ENCODE measurements around the gene CST6.

Gene CST6

DNA sequence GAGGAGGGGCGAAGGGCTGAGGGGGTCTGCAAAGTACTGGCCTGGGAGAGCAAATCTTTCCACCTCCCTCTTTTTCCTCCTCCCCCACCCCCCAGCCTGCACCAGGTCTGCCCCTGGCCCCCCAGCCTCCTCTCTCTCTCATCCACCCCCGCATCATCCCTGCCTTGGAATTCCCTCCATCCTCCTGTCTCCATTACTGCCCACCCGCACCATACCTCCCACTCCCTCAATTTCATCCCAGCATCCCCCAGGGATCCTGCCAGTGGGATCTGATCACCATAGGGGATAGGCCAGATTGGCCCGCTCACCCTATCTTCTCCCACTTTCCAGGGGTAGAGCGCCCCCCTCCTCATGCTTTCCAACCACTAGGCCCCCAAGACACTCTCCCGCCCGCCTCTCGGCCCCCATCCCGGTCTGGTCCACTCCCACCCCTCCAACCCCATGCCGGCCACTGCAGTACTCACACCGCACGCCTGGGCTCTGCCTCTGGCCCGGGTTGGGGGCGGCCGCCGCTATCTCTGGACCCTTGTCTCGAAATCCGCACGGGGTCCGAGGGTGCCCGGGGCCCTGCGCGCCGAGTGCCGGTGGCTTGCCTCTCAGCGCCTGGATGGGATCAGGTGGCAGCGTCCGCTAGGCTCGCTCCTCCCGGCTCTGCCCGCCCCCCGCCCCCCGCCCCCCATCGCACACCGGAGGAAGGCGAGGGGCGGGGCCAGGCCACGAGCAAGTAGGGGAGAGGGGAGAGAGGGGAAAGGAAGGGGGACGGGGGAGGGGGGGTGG lies 36.9 kb downstream of the CST6 start, which contains the start of gene GAL3ST3:
TSS of gene GAL3ST3 (minus strand) at position 615 of the 777 bp plus-strand sequence. CDS start 3,746 bp downstream, outside the sequence.
- Histone ChIP-seq H2AFZ (ENCODE audit: low read length, unreplicated experiment) (no peak within 1 kb of the TSS), H3K36me3 (ENCODE audit: insufficient read depth, low read length) (no peaks in the 10 kb centered on the region), H3K27ac (ENCODE audit: low read depth, low read length) (no peak within 1 kb of the TSS), H3K27me3 (ENCODE audit: insufficient read depth, low read length) (no peaks in the 10 kb centered on the region), H3K4me1 (ENCODE audit: control insufficient read depth, insufficient read depth, low read length, unreplicated experiment) (peaks cover 18% of the 10 kb centered on the region), H3K4me3 (ENCODE audit: low read depth, low read length) (no peak within 1 kb of the TSS), H3K79me2 (ENCODE audit: control insufficient read depth, insufficient read depth, low read length, unreplicated experiment) (peaks cover 16% of the 10 kb centered on the region)

DNA sequence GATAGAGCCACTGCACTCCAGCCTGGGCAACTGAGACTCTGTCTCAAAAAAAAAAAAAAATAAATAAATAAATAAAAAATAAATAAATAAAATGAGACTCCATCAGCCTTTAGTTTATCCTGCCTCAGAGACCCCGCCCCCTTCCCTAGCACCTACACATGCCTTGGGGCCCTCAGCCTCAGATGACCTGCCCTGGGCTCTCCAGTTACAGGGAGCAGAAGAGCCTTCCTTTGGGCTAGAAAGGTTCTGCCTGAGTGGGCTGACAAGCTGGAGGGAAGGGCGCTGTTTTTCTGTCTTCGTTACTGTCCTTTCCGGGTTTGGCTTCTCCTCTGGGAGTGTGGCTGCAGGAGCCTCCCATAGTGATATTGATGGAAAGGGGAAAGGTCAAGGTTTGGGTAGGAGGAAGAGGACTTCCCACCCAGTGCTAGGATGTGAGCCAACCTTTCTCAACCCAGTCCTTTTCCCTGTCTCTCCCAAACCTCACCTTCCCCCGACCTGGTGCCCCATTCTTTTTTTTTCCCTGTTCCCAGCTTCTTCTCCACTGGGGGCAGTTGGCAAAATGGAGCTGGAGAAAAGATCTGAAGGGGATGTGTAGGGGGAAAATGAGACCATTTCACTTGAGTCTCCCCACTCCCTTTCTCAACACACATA lies 38.9 kb downstream of the CST6 start:
- Histone ChIP-seq H2AFZ (ENCODE audit: low read length, unreplicated experiment) (no peak overlapping the region), H3K36me3 (ENCODE audit: insufficient read depth, low read length) (peaks cover 7% of the 10 kb centered on the region), H3K4me1 (ENCODE audit: control insufficient read depth, insufficient read depth, low read length, unreplicated experiment) (peaks cover 21% of the 10 kb centered on the region), H3K27ac (ENCODE audit: low read depth, low read length) (peak overlapping the region; percentile 76), H3K27me3 (ENCODE audit: insufficient read depth, low read length) (no peaks in the 10 kb centered on the region), H3K79me2 (ENCODE audit: control insufficient read depth, insufficient read depth, low read length, unreplicated experiment) (peaks cover 33% of the 10 kb centered on the region), H3K4me3 (ENCODE audit: low read depth, low read length) (peak overlapping the region; percentile 93)

DNA sequence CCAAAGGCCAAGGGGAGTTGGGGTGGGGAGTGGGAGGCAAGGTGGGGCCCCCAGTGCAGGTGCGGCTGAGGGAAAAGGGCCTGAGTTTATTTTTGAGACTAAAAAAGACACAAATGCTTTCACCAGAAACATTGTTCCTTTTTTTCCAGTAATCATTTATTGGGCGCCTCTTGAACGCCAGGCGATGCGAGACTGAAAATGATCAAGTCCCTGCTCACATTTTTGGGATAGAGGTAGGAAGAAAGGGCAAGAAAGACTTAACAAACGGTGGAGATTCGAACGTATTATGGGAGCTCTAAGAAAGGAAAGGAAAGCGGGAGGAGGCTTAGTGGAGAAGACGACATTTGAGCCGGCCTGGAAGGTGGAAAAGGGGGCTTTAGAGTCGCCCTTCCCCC lies 39.6 kb downstream of the CST6 start:
- Histone ChIP-seq H3K27ac (ENCODE audit: low read depth, low read length) (peak overlapping the region; percentile 76), H3K36me3 (ENCODE audit: insufficient read depth, low read length) (peaks cover 10% of the 10 kb centered on the region), H3K4me3 (ENCODE audit: low read depth, low read length) (peak overlapping the region; percentile 93), H3K79me2 (ENCODE audit: control insufficient read depth, insufficient read depth, low read length, unreplicated experiment) (peaks cover 37% of the 10 kb centered on the region), H3K4me1 (ENCODE audit: control insufficient read depth, insufficient read depth, low read length, unreplicated experiment) (peaks cover 21% of the 10 kb centered on the region), H3K27me3 (ENCODE audit: insufficient read depth, low read length) (no peaks in the 10 kb centered on the region), H2AFZ (ENCODE audit: low read length, unreplicated experiment) (peak overlapping the region; percentile 93)

DNA sequence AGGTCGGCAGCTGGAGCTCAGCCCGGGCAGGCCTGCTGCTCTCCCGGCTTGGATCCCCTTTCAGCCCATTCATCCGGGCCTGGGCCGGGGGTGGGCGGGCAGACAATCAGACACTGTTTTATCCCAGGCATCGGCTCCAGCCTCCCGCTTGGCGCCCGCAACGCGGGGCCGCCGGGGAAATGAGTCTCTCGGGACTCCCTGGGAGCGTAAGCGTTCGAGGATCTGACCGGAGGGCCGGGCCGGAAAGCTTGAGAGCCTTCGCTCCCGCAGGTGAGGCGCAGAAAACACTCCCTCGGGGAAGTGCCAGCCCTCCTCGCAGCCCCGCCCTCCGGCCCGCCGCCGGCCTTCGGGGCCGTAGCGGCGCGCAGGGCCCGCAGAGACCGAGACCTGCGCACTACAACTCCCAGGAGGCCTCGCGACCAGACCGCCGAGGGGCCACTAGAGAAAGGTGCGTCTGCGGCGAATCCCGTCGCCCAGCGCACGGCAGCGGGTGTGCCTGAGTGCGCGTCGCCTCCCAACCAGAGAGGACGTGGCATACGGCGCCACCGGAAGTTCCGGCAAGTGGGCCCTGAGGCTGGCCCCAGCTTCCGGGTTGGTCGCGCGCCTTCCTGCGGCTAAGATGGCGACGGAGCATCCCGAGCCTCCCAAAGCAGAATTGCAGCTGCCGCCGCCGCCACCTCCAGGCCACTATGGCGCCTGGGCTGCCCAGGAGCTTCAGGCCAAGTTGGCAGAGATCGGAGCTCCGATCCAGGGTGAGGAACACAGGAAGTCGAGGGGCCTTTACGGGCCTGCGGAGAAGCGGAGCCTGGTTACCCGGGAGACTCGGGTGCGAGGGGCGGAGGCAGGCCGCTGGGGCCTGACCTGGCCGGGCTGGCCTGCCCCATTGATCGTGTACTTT lies 40.2 kb downstream of the CST6 start, which contains the start of gene SF3B2:
TSS of gene SF3B2 (plus strand) at position 599 of the 898 bp plus-strand sequence. CDS start at position 620, 21 bp downstream.
- H2AFZ ChIP-seq (ENCODE audit: low read length, unreplicated experiment) = peak within 1 kb of the TSS; percentile 93
- H3K4me1 ChIP-seq (ENCODE audit: control insufficient read depth, insufficient read depth, low read length, unreplicated experiment) = peaks cover 21% of the 10 kb centered on the region
- H3K79me2 ChIP-seq (ENCODE audit: control insufficient read depth, insufficient read depth, low read length, unreplicated experiment) = peaks cover 41% of the 10 kb centered on the region
- H3K4me3 ChIP-seq (ENCODE audit: low read depth, low read length) = peak within 1 kb of the TSS; percentile 93
- H3K36me3 ChIP-seq (ENCODE audit: insufficient read depth, low read length) = peaks cover 15% of the 10 kb centered on the region
- no peaks in the 10 kb centered on the region for H3K27me3 ChIP-seq (ENCODE audit: insufficient read depth, low read length)
- H3K27ac ChIP-seq (ENCODE audit: low read depth, low read length) = peak within 1 kb of the TSS; percentile 76

DNA sequence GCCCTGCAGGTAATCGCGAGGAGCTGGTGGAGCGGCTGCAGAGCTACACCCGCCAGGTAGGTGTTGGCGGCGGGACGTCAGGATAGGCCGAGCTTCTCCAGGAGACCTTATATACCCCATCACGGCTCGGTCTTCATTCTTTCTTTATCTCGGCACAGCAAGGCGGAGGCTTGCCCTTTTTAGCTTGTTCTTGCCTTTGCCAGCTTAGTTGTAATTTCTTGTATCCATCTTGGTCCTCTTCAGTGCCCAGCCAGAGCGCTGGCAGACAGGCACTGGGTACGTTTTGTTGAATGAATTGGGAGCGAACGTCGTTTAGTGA lies 40.8 kb downstream of the CST6 start:
- peak overlapping the region; percentile 82 for H2AFZ ChIP-seq (ENCODE audit: low read length, unreplicated experiment)
- H3K4me3 ChIP-seq (ENCODE audit: low read depth, low read length) = peak overlapping the region; percentile 93

DNA sequence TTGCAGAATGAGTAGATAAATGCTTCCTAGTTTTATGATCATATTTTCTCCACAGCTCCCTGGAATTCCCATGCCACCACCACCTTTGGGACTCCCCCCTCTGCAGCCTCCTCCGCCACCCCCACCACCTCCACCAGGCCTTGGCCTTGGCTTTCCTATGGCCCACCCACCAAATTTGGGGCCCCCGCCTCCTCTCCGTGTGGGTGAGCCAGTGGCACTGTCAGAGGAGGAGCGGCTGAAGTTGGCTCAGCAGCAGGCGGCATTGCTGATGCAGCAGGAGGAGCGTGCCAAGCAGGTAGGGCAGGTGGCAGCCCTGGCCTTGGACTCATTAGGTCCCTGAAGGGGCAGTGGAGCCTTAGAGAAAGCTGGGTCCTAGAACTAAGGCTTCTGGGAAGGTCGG lies 43.2 kb downstream of the CST6 start:
- Histone ChIP-seq H3K4me1 (ENCODE audit: control insufficient read depth, insufficient read depth, low read length, unreplicated experiment) (peaks cover 21% of the 10 kb centered on the region), H3K79me2 (ENCODE audit: control insufficient read depth, insufficient read depth, low read length, unreplicated experiment) (peaks cover 47% of the 10 kb centered on the region), H3K4me3 (ENCODE audit: low read depth, low read length) (no peak overlapping the region), H2AFZ (ENCODE audit: low read length, unreplicated experiment) (no peak overlapping the region), H3K36me3 (ENCODE audit: insufficient read depth, low read length) (peaks cover 33% of the 10 kb centered on the region), H3K27ac (ENCODE audit: low read depth, low read length) (no peak overlapping the region), H3K27me3 (ENCODE audit: insufficient read depth, low read length) (no peaks in the 10 kb centered on the region)

More for the DNA sequence above, 40.8 kb downstream of the CST6 start:
- Histone ChIP-seq H3K79me2 (ENCODE audit: control insufficient read depth, insufficient read depth, low read length, unreplicated experiment) (peaks cover 43% of the 10 kb centered on the region), H3K36me3 (ENCODE audit: insufficient read depth, low read length) (peaks cover 20% of the 10 kb centered on the region), H3K27me3 (ENCODE audit: insufficient read depth, low read length) (no peaks in the 10 kb centered on the region), H3K27ac (ENCODE audit: low read depth, low read length) (peak overlapping the region; percentile 76), H3K4me1 (ENCODE audit: control insufficient read depth, insufficient read depth, low read length, unreplicated experiment) (peaks cover 21% of the 10 kb centered on the region)

DNA sequence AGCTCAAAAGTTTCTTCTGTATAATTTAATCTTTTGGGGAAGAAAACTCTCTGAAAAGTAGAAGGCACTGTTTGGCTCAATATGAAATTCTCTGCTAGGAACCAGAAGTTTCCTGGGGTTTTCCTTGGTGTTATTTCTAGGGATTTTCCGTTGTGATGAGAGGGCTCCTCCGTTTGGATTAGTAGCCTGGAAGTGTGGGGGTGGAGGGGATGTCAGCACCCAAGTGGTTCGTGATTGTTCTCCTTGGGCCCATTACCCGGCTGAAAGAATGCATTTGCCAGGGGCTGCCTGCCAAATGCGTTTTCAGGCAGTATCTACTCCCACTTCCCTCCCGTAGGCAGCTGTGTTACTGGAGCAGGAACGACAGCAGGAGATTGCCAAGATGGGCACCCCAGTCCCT lies 44.7 kb downstream of the CST6 start:
- H3K27ac ChIP-seq (ENCODE audit: low read depth, low read length) = no peak overlapping the region
- no peak overlapping the region for H2AFZ ChIP-seq (ENCODE audit: low read length, unreplicated experiment)
- no peak overlapping the region for H3K4me3 ChIP-seq (ENCODE audit: low read depth, low read length)
- H3K36me3 ChIP-seq (ENCODE audit: insufficient read depth, low read length) = peaks cover 33% of the 10 kb centered on the region
- peaks cover 47% of the 10 kb centered on the region for H3K79me2 ChIP-seq (ENCODE audit: control insufficient read depth, insufficient read depth, low read length, unreplicated experiment)
- no peaks in the 10 kb centered on the region for H3K27me3 ChIP-seq (ENCODE audit: insufficient read depth, low read length)
- H3K4me1 ChIP-seq (ENCODE audit: control insufficient read depth, insufficient read depth, low read length, unreplicated experiment) = peaks cover 11% of the 10 kb centered on the region

DNA sequence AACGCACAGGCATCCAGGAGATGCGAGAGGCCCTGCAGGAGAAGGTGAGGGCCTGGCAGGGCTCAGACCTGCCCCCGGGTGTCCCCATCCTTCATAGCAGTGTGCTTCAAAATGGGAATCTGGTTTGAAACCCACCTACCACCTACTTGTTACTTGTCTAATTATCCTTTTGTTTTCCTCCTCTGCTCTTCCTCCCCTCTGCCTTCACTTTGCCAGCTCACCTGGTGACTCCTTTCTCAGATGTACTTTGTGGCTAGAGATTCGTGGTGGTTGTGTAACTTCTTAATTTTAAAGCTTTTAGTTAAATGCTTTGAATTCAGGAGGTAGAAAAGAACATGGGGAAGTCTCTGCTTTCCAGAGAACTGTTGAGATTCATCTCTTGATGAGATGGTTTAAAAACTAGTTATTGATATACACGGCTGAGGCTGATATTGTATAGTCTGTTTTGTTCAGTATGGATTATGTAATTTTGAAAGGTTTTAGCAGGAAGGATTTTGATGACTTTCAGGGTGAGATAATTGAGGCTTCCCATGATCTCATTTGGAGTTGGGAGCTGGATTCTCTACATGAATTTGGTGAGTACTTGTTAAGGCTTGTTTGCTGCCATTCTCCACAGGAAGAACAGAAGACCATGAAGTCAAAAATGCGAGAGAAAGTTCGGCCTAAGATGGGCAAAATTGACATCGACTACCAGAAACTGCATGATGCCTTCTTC lies 48.3 kb downstream of the CST6 start:
- Histone ChIP-seq H3K4me3 (ENCODE audit: low read depth, low read length) (no peak overlapping the region), H3K27me3 (ENCODE audit: insufficient read depth, low read length) (no peaks in the 10 kb centered on the region), H3K79me2 (ENCODE audit: control insufficient read depth, insufficient read depth, low read length, unreplicated experiment) (peaks cover 30% of the 10 kb centered on the region), H3K36me3 (ENCODE audit: insufficient read depth, low read length) (peaks cover 56% of the 10 kb centered on the region), H2AFZ (ENCODE audit: low read length, unreplicated experiment) (no peak overlapping the region), H3K4me1 (ENCODE audit: control insufficient read depth, insufficient read depth, low read length, unreplicated experiment) (no peaks in the 10 kb centered on the region), H3K27ac (ENCODE audit: low read depth, low read length) (no peak overlapping the region)

DNA sequence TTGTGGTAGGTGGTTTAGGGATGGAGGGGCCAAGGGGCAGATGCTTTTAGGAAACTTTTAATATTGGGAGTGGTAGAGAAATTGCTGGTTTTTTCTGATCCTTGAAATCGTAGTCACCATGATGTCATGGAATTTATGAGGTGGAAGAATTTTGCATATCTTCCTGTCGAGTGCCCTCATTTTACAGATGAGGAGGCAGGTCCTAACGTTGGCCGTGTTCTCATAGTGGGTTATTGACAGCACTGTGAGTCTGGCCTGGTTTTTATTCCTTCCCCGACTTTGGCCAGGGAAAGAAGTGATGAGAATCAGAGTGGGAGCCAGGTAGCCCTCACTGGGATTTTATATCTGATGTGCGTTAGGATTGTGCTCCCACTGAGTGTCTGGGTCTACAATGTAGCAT lies 49.5 kb downstream of the CST6 start:
- H3K4me1 ChIP-seq (ENCODE audit: control insufficient read depth, insufficient read depth, low read length, unreplicated experiment) = no peaks in the 10 kb centered on the region
- H3K79me2 ChIP-seq (ENCODE audit: control insufficient read depth, insufficient read depth, low read length, unreplicated experiment) = peaks cover 21% of the 10 kb centered on the region
- H3K36me3 ChIP-seq (ENCODE audit: insufficient read depth, low read length) = peaks cover 51% of the 10 kb centered on the region
- no peak overlapping the region for H2AFZ ChIP-seq (ENCODE audit: low read length, unreplicated experiment)
- H3K27me3 ChIP-seq (ENCODE audit: insufficient read depth, low read length) = no peaks in the 10 kb centered on the region
- no peak overlapping the region for H3K4me3 ChIP-seq (ENCODE audit: low read depth, low read length)
- no peak overlapping the region for H3K27ac ChIP-seq (ENCODE audit: low read depth, low read length)

DNA sequence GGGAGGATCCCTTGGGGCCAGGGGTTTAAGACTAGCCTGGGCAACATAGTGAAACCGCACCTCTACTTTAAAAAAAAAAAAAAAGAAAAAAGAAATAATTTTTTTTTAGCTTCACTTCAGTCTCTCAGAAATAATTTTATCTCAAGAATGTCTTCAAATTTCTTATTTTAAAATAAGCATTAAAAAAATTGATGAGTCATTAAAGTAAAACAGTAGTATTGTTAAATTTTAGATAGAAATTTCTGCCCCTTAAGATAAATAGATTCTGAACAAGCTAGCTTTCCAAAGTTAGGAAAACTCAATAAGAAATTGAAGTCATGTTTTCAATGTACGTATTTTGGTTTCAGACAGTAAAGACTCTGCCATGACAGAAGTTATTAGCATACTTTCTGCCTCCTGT lies 50.6 kb downstream of the CST6 start:
- Histone ChIP-seq H3K4me1 (ENCODE audit: control insufficient read depth, insufficient read depth, low read length, unreplicated experiment) (no peaks in the 10 kb centered on the region), H3K27me3 (ENCODE audit: insufficient read depth, low read length) (no peaks in the 10 kb centered on the region), H3K27ac (ENCODE audit: low read depth, low read length) (peak overlapping the region; percentile 27; the same call in 1 of the 2 replicates), H3K79me2 (ENCODE audit: control insufficient read depth, insufficient read depth, low read length, unreplicated experiment) (peaks cover 19% of the 10 kb centered on the region), H2AFZ (ENCODE audit: low read length, unreplicated experiment) (no peak overlapping the region), H3K4me3 (ENCODE audit: low read depth, low read length) (no peak overlapping the region), H3K36me3 (ENCODE audit: insufficient read depth, low read length) (peaks cover 45% of the 10 kb centered on the region)
